Stimulated activated naive CD4-positive, alpha-beta T cell (primary cell): ENCODE data around the gene ALKBH3.
A peak's percentile ranks its signal among the peaks of the same experiment; 100 is the strongest.

Experiments
- DNase-seq, 6 experiments: peaks; one replicate each; lab custom pipeline; 2025; lab: John Stamatoyannopoulos, UW

The ALKBH3 gene

GRCh38 chr11:43941257-43941994 is 60.8 kb downstream of the ALKBH3 start:
- no peak for DNase-seq

GRCh38 chr11:43942662-43943371 is 62.2 kb downstream of the ALKBH3 start:
- no peak for DNase-seq

- DNase-seq = no peak
These were observed 62.8 kb downstream of the ALKBH3 start for GRCh38 chr11:43943372-43943930.

- no peak for DNase-seq
These were observed 63.5 kb downstream of the ALKBH3 start for GRCh38 chr11:43943931-43944751.

GRCh38 chr11:43944761-43945311 is 64.2 kb downstream of the ALKBH3 start:
- DNase-seq = peak in 5 of 6 experiments; percentile 3 to 30 (median 19)

- DNase-seq = no peak
These were observed 66.4 kb downstream of the ALKBH3 start for GRCh38 chr11:43947003-43947500.

GRCh38 chr11:43947815-43948214 is 67.2 kb downstream of the ALKBH3 start:
- DNase-seq = no peak

GRCh38 chr11:43948341-43949225 is 68.0 kb downstream of the ALKBH3 start:
- DNase-seq = no peak

- no peak for DNase-seq
These were observed 69.8 kb downstream of the ALKBH3 start for GRCh38 chr11:43950311-43950855.

GRCh38 chr11:43951231-43951630 is 70.6 kb downstream of the ALKBH3 start:
- no peak for DNase-seq

GRCh38 chr11:43952020-43952400 is 71.4 kb downstream of the ALKBH3 start:
- DNase-seq = no peak

- DNase-seq = no peak
These were observed 72.0 kb downstream of the ALKBH3 start for GRCh38 chr11:43952401-43953342.

GRCh38 chr11:43953521-43953920 is 72.9 kb downstream of the ALKBH3 start:
- DNase-seq = no peak

- DNase-seq = no peak
These were observed 73.6 kb downstream of the ALKBH3 start for GRCh38 chr11:43954241-43954640.

GRCh38 chr11:43955381-43956118 is 74.9 kb downstream of the ALKBH3 start:
- DNase-seq = no peak

- no peak for DNase-seq
These were observed 76.9 kb downstream of the ALKBH3 start for GRCh38 chr11:43957571-43957970.

- no peak for DNase-seq
These were observed 78.8 kb downstream of the ALKBH3 start for GRCh38 chr11:43959321-43959995.
